ENCODE measurements around the gene MRI1.
"Not testable (repeated sequence)": the region's sequence is repeated elsewhere in the genome, so short reads cannot be mapped to it uniquely, and the experiment has no call there.

Gene MRI1

GRCh38 chr19:13764101-13764807 is at the start of gene MRI1:
Gene MRI1 (plus strand): TSS chr19:13764522. CDS start chr19:13764589, 67 bp downstream.
- DNase-seq (ENCODE audit: low read depth): peak; percentile 55

- no peak for DNase-seq (ENCODE audit: low read depth)
Measured at GRCh38 chr19:13717194-13717643, 47.1 kb upstream of the MRI1 start.

DNA sequence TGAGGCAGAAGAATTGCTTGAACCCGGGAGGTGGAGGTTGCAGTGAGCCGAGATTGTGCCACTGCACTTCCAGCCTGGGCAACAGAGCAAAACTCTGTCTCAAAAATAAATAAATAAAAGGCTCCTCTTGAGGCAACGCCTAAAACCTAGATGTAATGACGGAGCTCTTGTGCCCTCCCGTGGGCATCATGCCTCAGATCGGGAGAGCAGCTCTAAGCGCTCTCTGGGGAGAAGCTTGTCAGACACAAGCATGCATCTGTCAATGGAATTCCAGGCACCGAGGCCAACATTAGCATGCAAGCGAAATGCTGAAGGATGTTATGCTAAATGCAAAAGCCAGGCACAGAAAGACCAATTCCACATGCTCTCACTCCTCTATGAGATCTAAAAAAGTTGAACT is 45.6 kb upstream of the MRI1 start:
- peak; percentile 71 for DNase-seq (ENCODE audit: low read depth)

GRCh38 chr19:13722146-13722545 is 42.2 kb upstream of the MRI1 start:
- no peak for DNase-seq (ENCODE audit: low read depth)

GRCh38 chr19:13723206-13723605 is 41.1 kb upstream of the MRI1 start:
- no peak for DNase-seq (ENCODE audit: low read depth)

- DNase-seq (ENCODE audit: low read depth): no peak
Measured at GRCh38 chr19:13726323-13726722, 38.0 kb upstream of the MRI1 start.

- DNase-seq (ENCODE audit: low read depth): peak; percentile 68
Measured at GRCh38 chr19:13727798-13728197, 36.5 kb upstream of the MRI1 start.

DNA sequence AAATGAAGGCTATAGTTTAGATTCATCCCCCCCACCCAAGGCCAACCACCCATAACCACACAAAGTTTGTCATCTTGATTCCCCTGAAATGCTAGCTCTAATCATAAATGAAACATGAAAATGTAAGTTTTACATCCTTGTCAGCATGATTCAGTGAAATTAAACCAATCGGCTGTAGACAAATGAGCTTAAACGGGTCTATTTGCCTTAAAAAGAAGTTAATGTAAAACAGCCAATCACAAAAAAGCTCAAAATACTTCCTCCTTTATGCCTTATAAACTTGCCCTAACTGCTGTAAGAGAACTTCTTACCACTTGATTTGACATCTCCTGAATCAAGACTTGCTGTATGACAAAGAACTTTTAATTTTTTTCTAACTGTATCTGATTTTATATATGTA is 34.5 kb upstream of the MRI1 start:
- DNase-seq (ENCODE audit: low read depth): no peak

- peak; percentile 95 for DNase-seq (ENCODE audit: low read depth)
Measured at GRCh38 chr19:13731147-13731964, 33.0 kb upstream of the MRI1 start.

GRCh38 chr19:13732337-13732736 is 32.0 kb upstream of the MRI1 start:
- no peak for DNase-seq (ENCODE audit: low read depth)

DNA sequence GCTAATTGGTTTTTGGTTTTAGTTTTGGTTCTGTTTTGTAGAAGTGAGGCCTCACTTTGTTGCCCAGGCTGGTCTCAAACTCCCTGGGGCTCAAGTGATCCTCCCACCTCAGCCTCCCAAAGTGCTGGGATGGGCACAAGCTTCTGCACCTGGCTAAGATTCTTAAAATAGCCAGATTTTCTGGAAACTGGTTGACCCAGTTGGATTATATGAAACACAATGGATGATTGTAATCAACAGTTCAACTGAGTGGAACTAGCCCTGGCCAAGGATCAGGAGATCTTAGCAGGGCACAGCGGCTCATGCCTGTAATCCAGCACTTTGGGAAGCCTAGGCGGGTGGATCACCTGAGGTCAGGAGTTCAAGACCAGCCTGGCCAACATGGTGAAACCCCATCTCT is 29.6 kb upstream of the MRI1 start:
- no peak for DNase-seq (ENCODE audit: low read depth)

DNA sequence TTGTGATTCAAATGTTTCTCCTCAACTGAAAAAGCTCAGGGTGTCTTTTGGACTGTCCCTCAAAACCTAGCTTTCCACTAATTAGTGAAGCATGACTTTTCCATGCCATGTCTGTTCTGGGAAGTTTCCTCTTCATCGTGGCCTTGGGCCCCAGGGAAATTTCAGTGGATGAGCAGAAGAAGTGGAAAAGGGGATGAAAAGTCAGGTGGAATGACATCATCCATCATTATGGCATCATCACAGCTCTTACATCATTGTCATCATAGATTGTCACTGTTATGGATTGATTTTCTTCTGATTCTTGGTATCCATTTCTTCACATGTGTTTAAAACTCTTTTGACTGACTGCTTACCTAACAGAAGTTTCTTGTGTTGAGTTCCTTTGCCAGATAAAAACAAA is 26.2 kb upstream of the MRI1 start:
- no peak for DNase-seq (ENCODE audit: low read depth)

- DNase-seq (ENCODE audit: low read depth): no peak
Measured at GRCh38 chr19:13741893-13742292, 22.4 kb upstream of the MRI1 start.

DNA sequence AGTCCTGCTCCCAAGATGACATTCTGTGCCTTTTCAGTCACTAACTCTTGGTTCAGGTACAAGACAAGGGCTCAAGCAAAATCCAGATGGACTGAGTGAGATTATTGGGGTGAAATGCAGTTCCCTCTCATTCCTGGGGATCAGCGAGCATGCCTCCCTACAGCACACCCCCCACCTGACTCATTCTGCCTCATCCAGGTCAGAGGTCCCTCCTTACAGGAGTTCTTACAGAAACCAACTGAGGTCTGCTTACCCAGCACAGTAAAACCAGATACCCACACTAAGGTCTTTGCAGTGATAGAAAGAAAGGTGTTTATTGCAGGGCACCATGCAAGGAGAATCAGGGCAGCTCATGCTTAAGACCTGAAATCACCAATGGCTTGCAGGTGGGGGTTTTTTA is 21.6 kb upstream of the MRI1 start:
- DNase-seq (ENCODE audit: low read depth): no peak

GRCh38 chr19:13744174-13744573 is 20.1 kb upstream of the MRI1 start:
- no peak for DNase-seq (ENCODE audit: low read depth)

GRCh38 chr19:13747098-13747453 is 17.2 kb upstream of the MRI1 start:
- DNase-seq (ENCODE audit: low read depth): no peak

- peak; percentile 21 for DNase-seq (ENCODE audit: low read depth)
Measured at GRCh38 chr19:13748169-13748828, 16.0 kb upstream of the MRI1 start.

DNA sequence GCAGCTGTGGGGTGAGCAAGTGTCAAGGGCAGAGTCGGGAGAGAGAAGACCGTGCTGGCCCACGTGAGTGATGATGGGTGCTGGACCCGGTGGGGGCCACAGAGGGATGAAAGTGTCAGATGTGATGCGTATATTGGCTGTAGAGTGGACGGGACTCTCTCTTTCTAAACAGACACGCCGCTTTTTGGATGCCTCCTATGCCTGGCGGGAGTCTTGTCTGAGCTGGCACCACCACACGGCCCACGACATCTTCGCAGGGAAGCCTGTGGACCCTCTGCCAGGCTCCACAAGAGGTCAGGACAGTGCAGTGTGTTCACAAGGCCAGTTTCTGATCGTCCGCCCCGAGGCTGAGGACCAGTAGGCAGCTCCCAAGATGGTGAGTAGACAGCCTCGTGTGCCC is 12.9 kb upstream of the MRI1 start:
- DNase-seq (ENCODE audit: low read depth): no peak

- DNase-seq (ENCODE audit: low read depth): not testable (repeated sequence)
Measured at GRCh38 chr19:13753622-13754021, 10.7 kb upstream of the MRI1 start.

DNA sequence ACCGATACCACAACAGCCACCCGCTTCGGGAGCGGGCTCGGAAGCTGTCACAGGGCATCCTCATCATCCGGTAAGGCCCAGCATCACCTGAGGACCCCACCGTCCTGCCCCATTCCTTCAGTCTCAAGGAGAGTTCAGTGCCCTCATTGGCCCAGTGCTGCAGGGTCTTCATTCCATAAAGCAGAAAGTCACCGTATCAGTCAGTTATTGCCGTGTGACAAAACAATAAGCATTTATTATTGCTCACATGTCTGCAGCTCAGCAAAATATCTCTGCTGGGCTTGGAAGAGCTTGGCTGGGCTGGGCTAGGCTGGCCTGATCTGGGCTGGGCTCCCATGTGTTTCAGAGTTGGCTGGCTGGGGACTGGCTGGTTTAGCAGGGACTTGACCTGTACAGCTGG is 8.1 kb upstream of the MRI1 start:
- no peak for DNase-seq (ENCODE audit: low read depth)

DNA sequence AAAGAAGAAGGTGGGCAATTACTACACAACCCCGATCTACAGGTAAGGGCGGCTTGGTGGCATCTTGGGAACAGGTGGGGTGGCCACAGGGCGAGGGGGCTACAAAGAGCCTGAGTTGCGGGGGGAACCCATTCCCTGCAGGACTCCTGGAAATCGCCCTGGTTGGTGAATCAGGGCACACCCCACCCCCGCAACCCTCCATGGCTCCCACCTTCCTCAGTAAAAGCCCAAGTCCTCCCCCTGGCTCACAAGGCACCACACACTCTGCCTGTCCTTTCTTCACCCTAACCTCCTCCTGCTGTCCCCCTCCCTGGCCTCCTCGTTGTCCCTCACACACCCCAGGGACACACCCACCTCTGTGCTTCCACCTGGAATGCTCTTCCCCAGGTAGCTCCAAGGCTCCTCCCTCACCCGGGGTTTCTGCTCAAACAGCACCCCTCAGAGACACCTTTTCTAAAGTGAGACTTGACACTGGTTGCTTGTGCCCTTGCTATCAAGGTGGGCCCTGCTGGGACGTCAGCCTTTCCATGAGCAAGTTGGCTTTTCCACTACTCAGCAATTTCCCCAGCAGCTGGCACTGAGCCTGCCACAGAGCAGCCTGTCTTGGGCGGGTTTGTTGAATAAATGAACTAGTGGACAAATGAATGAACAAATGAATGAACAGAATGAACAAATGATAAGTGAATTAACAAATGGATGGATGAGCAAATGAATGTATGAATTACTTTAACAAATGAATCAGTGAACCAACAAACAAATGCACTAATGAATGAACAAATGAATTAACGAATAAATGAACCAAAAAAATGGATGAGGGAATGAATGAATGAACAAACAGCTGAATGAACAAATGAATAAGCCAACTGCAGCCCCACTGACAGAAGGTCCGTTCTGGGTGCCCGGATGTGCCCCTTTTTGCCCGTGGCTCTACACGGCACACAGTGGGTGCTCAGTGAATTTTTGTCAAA is 6.2 kb upstream of the MRI1 start:
- DNase-seq (ENCODE audit: low read depth): no peak

GRCh38 chr19:13758795-13759194 is 5.5 kb upstream of the MRI1 start:
- DNase-seq (ENCODE audit: low read depth): no peak
